HG02571 (cell line): ENCODE results near the gene SPHK1.
"Not testable (repeated sequence)": the region's sequence is repeated elsewhere in the genome, so short reads cannot be mapped to it uniquely, and the experiment has no call there.

Experiments used
- ATAC-seq: cut with Tn5 transposase; IDR thresholded peaks from one replicate; pipeline ENCODE4 v1.9.1; 2021; ENCODE audit warnings: mild to moderate bottlenecking, moderate library complexity; ENCODE audit not compliant: unreplicated experiment

SPHK1 gene, protein sequence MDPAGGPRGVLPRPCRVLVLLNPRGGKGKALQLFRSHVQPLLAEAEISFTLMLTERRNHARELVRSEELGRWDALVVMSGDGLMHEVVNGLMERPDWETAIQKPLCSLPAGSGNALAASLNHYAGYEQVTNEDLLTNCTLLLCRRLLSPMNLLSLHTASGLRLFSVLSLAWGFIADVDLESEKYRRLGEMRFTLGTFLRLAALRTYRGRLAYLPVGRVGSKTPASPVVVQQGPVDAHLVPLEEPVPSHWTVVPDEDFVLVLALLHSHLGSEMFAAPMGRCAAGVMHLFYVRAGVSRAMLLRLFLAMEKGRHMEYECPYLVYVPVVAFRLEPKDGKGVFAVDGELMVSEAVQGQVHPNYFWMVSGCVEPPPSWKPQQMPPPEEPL

GRCh38 chr17:76384222-76384986, at the start of gene SPHK1:
TSS of gene SPHK1 (plus strand) at chr17:76384609. CDS start at chr17:76385645, 1,036 bp downstream.
- peak; percentile 43 for ATAC-seq

- no peak for ATAC-seq
Observed at GRCh38 chr17:76335716-76336381, 48.6 kb upstream of the SPHK1 start.

DNA sequence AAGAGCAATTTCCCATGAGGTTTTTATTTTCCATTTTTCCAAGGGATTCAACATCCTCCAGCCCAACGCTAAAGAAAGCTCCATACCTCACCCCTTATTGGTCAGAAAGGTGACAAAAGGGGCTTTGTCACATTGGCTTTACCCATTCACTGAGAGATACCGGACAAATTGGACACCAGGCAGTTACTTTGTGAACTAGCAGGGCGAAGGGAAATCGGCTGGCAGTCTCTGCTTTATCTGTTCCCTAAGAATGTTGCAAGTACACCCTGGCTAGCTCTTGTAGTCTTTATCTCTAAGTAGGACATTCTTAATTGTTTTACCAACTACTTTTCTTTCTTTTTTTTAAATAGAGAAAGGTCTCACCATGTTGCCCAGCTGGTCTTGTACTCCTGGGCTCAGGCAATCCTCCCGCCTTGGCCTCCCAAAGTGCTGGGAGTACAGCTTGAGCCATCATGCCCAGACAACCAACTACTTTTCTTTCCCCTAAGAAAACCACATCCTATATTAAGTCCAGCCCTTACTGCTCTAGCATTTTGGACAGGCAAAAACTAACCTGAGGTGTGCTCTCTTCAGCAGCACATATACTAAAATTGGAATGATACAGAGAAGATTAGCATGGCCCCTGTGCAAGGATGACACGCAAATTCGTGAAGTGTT, 47.5 kb upstream of the SPHK1 start:
- ATAC-seq: no peak

DNA sequence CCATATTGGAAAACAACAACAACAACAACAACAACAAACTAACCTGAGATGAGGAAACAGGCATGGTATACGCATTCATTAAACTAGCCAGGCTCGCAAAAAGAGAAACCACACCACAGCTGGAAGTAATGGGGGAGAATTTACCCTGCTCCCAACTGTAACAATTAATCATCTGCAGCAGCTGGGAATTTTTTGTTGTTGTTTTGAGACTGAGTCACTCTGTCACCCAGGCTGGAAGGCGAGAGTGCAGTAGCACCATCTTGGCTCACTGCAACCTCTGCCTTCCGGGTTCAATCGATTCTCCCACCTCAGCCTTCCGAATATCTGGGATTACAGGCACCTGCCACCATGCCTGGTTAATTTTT, 47.0 kb upstream of the SPHK1 start:
- no peak for ATAC-seq

GRCh38 chr17:76341301-76341700, 43.1 kb upstream of the SPHK1 start:
- ATAC-seq: no peak

DNA sequence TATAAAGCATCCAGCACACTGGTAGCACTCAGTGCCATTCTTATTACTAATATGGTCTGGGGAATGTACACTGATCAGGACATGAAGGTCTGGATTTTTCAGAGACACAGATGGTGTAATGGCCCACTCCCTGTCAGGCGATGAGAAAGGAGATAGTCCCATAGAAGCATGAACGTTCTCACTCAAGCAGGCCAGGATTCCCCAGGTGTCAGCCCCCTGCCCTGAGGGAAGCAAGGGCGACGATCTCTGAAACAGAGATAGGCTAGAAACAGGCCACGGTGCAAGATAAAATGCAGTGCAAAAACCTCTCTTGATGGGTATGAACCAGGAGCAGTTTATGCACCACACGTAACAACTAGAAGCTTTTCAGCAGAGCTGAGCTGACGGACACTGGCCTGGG, 41.3 kb upstream of the SPHK1 start:
- ATAC-seq: no peak

- no peak for ATAC-seq
Observed at GRCh38 chr17:76345377-76345974, 38.9 kb upstream of the SPHK1 start.

GRCh38 chr17:76346936-76347335, 37.5 kb upstream of the SPHK1 start:
- ATAC-seq: not testable (repeated sequence)

DNA sequence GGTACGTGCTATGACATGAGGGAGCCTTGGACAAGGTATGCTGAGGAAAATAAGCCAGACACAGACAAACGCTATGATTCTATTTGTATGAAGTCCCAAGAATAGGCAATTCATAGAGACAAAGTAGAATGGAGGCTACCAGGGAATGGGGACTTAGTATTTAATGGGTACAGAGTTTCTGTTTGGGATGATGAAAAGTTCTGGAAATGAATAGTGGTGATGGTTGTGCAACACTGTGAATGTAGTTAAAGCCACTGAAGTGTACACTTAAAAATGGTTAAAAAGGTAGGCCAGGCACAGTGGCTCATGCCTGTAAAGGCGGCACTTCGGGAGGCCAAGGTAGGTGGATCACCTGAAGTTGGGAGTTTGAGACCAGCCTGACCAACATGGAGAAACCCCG, 33.9 kb upstream of the SPHK1 start:
- ATAC-seq: no peak

DNA sequence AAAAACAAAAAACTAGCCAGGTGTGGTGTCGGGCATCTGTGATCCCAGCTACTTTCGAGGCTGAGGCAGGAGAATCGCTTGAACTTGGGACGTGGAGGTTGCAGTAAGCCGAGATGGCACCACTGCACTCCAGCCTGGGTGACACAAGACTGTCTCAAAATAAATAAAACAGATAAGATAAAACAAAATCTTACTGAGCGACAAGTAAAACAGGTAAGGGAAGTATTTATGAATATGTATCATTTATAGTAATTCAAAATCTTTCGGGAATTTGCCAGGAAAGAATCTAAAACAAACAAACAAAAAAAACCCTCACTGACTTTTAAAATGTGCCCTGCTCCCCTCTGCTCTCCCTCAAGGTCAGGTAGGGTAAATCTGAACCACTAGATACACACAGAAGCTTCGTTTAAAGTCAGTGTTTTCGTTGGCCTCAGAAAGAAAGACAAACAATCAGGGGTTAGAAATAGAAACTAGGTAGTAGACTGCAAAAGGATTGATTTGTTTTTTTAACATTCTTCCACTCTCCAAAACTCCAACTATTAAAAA, 32.8 kb upstream of the SPHK1 start:
- no peak for ATAC-seq

DNA sequence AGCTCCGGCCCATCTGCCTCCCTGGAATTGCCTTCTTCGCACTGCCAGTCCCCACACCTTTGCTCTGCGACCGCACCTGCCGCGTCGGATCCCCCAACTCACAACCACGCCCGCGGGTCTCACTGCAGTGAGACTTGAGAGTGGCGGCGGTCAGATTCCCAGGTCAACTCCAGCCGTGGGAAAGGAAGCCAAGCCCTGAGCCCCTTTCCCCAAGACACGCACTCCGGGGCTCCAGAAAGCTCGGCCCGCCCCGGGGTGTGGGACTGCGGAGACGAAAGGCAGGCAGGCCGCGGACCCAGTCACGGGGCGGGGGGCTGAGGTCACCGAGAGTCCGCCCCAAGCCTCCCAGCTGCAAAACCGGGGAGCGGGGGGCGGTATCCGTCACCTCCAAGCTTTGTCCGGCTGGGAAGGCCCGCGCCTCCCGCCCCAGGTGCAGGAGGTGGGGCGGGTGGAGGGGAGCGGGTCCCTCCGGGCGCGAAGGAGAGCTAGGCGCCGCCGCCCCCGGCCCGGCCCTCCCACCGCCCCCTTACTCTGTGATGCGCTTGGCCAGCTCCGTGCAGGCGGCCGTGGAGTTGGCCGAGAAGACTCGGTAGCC, 31.3 kb upstream of the SPHK1 start:
- peak; percentile 15 for ATAC-seq

GRCh38 chr17:76353599-76354316, 30.7 kb upstream of the SPHK1 start, which contains the start of gene PRPSAP1:
TSS of gene PRPSAP1 (minus strand) at chr17:76353916. CDS start at chr17:76353703, 213 bp downstream.
- peak; percentile 85 for ATAC-seq

GRCh38 chr17:76354317-76354729, 30.1 kb upstream of the SPHK1 start:
- no peak for ATAC-seq

- ATAC-seq: no peak
Observed at GRCh38 chr17:76354747-76355310, 29.6 kb upstream of the SPHK1 start.

DNA sequence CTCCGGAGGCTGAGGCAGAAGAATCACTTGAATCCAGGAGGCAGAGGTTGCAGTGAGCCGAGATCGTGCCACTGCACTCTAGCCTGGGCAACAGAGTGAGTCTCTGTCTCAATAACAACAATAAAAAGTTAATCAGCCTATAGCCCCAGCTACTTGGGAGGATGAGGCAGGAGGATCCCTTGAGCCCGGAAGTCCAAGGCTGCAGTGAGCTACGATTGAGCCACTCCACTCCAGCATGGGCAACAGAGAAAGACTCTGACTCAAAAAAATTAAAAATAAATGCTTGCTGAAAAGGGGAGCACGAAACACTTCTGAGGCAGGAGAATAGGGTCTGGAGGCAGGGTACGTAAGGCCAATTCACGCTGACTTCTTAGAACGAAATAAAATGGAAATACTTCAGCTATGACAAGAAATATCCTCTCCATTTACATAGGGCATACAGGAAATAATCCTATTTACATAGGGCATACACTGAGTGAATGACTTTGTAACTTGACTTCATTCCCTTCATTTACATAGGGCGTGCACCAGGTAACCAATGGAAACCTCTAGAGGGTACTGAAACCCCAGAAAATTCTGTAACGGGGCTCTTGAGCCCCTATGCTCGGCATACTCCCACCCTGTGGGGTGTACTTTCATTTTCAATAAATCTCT, 27.5 kb upstream of the SPHK1 start:
- ATAC-seq: no peak

DNA sequence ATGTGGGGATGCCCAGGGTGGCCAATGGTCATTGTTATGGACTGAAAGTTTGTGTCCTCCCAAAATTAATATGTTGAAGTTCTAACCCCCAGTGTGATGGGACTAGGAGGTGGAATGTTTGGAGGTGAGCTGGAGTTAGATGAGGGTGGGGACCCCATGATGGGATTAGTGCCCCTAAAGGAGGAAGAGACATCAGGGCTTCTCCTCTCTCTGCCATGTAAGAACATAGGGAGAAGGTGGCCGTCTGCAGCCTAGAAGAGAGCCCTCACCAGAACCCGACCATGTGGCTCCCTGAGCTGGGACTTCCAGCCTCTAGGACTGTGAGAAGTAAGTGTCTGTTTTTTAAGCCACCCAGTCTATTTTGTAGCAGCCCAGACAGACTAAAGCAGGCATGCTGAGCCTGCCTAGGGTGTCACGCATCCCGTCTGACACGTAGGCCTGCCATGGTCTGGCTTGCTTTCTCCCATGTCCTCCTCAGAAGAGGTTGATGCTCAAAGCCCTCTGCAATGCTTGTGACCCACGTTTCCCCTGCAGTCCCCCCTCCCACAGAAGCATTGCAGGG, 26.7 kb upstream of the SPHK1 start:
- ATAC-seq: no peak

DNA sequence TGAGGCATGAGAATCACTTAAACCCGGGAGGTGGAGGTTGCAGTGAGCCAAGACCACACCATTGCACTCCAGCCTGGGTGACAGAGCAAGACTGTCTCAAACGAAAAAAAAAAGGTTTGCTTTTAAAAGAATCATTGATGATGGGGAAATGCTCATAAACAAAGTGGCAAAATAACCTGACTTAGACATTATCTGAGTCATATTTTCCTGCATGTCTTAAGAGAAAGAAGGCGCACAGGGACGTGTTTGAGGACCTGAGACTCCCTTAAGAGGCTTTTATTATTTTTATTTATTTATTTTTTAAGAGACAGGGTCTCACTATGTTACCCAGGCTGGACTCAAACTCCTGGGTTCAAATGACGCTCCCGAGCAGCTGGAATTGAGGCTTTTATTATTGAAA, 25.0 kb upstream of the SPHK1 start:
- ATAC-seq: no peak

DNA sequence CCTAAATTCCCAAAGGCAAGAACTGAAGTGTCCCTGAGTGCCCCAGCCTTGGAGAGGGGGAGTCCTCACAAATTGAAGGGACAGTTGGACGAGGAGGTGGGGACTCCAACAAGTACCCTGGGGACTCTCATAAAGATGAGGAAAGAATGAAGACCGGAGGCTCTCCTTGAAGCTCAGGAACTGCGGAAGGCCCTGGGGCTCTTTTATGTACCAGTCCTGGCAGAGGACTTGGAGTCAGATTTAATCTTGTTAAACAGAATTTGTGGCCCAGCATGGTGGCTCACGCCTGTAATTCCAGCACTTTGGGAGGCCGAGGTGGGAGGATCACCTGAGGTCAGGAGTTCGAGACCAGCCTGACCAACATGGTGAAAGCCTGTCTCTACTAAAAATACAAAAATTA, 24.6 kb upstream of the SPHK1 start:
- not testable (repeated sequence) for ATAC-seq
